Ovary (tissue), 9 donors: ENCODE measurements around the gene VPS13C. TPM values are rescaled to one million over a fixed set of nuclear protein-coding genes. Genes with fewer than 3 reads are reported as not detected.

Experiments
- DNase-seq, 5 donors: peaks; one replicate each; pipeline ENCODE4 v3.0.0-alpha.2; 2019 to 2020
- H3K27ac ChIP-seq, 2 donors: fragments of 200-600 bp; one replicate each; pipeline versions ENCODE4 v1.5.1 to v1.8.0; 2019 to 2022
- H3K27me3 ChIP-seq: fragments of 200-600 bp; one replicate; pipeline ENCODE4 v1.8.0; 2022
- H3K36me3 ChIP-seq: fragments of 200-600 bp; sonication (generic); one replicate; pipeline ENCODE4 v1.5.1; 2019
- H3K4me1 ChIP-seq: one replicate; pipeline ENCODE4 v1.8.1; 2013; ENCODE audit warnings: mild to moderate bottlenecking, moderate library complexity; ENCODE audit not compliant: insufficient read depth
- H3K4me3 ChIP-seq: fragments of 200-600 bp; sonication (generic); one replicate; pipeline ENCODE4 v1.5.1; 2017
- H3K9me3 ChIP-seq, 2 donors: fragments of 200-600 bp in 1 of 2; sonication (generic) in 1 of 2; one replicate each; pipeline versions ENCODE4 v1.5.1 to v1.8.1; 2013 to 2019; ENCODE audit warnings: mild to moderate bottlenecking in 1 of 2, moderate library complexity in 1 of 2
- EP300 ChIP-seq: sonication (generic); formaldehyde crosslinking; IDR thresholded peaks from one replicate; pipeline ENCODE4 v1.6.1; 2017; ENCODE audit warnings: antibody characterized with exemption
- POLR2A ChIP-seq: fragments of 450-650 bp; IDR thresholded peaks from one replicate; pipeline ENCODE4 v1.6.1; 2017; ENCODE audit warnings: antibody characterized with exemption, mild to moderate bottlenecking, moderate library complexity
- WGBS, 3 donors: extraction: QIAGEN DNeasy Blood & Tissue Kit in 1 of 3; methylation state at CpG; one replicate each; pipeline versions ENCODE4 v1.1.5 to v1.1.7; 2013 to 2017; 5-methylcytosine and 5-hydroxymethylcytosine counted together
- intact Hi-C, 4 donors: fragments of 100-400 bp; cut with DNase I; formaldehyde crosslinking; loops; one replicate each; pipeline versions ENCODE4 v1.11.0 to v1.15.1; 2022 to 2023
- polyA plus RNA-seq, 2 donors: library from polyadenylated mRNA; stranded (reverse); fragments of 200-250 nt in 1 of 2; fragments of 350-450 nt in 1 of 2; fragmentation: Illumina TruSeq in 1 of 2; extraction: RNeasy Lipid Tissue Mini Kit (QIAGEN cat#74804) in 1 of 2; gene quantifications; one replicate each; pipeline ENCODE4 v1.2.3, GENCODE V29; 2013 to 2014
- total RNA-seq, 7 donors: library from RNA; depleted of rRNA in 2 of 7; stranded (reverse); fragments of >200 nt in 2 of 7; fragmentation: NEBNext Ultra II Directional in 3 of 7; extraction: Animal tissue kit (Norgen Biotek cat#: 25700) in 3 of 7; gene quantifications; one replicate each; pipeline versions ENCODE4 v1.1.0 to v1.2.4, GENCODE V29; 2016 to 2023
- TF ChIP-seq, protein P1 (sequence below), 3 donors: fragments of 450-650 bp in 2 of 3; fragments of 200-600 bp in 1 of 3; IDR thresholded peaks; one replicate each; pipeline versions ENCODE4 v1.5.1 to v1.8.0; 2016 to 2022; ENCODE audit warnings: antibody characterized with exemption in 3 of 3, mild to moderate bottlenecking in 1 of 3
- donor health status: DM: no; HTN: no; CAD: no; lungs with moderate emphysema.
- donor health status: DM: no; HTN: no; CAD: no.
- donor health status: Bipolar disorder and iron deficiency.
- donor health status: DM: yes; HTN: yes; CAD: no.
- donor health status: DM: no; HTN: no; CAD: no.
- donor health status: DM: yes; HTN: yes; CAD: no.

Gene VPS13C
- total and polyA plus RNA-seq, 9 donors: 19.4 to 78.1 (median 68.4) TPM

DNA sequence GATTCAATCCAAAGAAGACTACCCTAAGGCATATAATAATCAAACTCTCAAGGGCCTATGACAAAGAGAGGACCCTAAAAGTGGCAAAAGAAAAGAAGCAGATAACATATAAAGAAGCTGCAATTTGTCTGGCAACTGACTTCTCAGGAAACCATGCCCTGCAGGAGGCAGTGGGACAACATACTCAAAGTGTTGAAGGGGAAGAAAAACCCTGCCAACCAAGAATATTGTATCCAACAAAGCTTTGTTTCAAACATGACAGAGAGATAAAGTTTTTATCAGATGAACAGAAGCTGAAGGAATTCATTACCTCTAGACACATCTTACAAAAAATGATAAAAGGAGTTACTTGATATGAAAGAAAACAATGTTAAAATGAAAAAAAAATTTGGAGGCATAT lies 167.1 kb downstream of the VPS13C start:
- DNase-seq: no peak
- H3K27ac ChIP-seq: no peak overlapping the region
- intact Hi-C loops: no loop called here
- TF ChIP-seq, protein P1, sequence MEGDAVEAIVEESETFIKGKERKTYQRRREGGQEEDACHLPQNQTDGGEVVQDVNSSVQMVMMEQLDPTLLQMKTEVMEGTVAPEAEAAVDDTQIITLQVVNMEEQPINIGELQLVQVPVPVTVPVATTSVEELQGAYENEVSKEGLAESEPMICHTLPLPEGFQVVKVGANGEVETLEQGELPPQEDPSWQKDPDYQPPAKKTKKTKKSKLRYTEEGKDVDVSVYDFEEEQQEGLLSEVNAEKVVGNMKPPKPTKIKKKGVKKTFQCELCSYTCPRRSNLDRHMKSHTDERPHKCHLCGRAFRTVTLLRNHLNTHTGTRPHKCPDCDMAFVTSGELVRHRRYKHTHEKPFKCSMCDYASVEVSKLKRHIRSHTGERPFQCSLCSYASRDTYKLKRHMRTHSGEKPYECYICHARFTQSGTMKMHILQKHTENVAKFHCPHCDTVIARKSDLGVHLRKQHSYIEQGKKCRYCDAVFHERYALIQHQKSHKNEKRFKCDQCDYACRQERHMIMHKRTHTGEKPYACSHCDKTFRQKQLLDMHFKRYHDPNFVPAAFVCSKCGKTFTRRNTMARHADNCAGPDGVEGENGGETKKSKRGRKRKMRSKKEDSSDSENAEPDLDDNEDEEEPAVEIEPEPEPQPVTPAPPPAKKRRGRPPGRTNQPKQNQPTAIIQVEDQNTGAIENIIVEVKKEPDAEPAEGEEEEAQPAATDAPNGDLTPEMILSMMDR (IDR thresholded peaks at IDR 0.05): no peak
- H3K9me3 ChIP-seq: peaks cover 0 to 3% of the 10 kb centered on the region in 2 donors
- H3K36me3 ChIP-seq: no peaks in the 10 kb centered on the region
- H3K27me3 ChIP-seq: no peaks in the 10 kb centered on the region
- no peak overlapping the region for H3K4me3 ChIP-seq
- H3K4me1 ChIP-seq: no peaks in the 10 kb centered on the region

DNA sequence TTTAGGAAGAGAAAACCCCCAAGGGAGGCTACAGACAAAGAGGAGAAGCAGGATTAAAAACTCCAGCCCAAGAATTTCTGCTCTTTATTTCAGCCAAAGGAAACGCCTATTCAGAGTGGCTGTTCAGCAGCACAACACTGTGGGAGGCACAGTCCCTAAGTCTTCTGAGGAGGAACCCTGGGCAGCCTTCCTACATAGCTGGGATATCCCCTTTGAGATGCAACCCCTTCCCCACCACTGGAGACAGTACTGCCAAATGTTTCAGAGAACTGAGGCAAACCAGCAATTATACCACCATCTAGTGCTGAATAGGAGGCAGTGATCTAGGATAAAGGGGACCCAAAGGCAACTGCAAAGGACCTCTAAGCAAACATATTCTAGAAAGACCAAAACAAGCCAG lies 168.1 kb downstream of the VPS13C start:
- H3K4me3 ChIP-seq: no peak overlapping the region
- peaks cover 0 to 3% of the 10 kb centered on the region in 2 donors for H3K9me3 ChIP-seq
- H3K27me3 ChIP-seq: no peaks in the 10 kb centered on the region
- no peak for DNase-seq
- intact Hi-C loops: no loop called here
- TF ChIP-seq EP300 (no peak), POLR2A (no peak)
- TF ChIP-seq, protein P1 (IDR thresholded peaks at IDR 0.05): no peak
- WGBS, 3 donors: 89 to 93% (median 90%) methylated on average over 1 of the region's 1 CpG
- no peaks in the 10 kb centered on the region for H3K36me3 ChIP-seq
- no peak overlapping the region for H3K27ac ChIP-seq
- no peaks in the 10 kb centered on the region for H3K4me1 ChIP-seq

DNA sequence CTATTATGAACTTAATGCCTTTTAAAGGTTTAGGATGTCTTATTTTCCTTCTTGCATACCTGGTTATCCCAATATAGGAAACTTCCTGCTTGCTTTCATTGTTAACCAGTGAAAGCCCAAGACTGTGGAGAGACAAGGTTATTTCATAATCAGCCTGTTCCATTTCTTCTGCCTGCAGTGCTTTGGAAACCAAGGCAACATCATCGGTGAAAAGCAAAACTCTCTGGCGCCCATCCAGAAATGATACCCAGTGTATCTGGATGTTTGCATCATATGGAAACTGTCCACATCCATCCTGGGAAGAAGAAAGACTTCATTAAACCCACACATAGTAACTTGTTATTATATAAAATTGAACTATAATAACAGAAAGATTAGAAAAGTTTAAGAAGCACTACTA lies 170.1 kb downstream of the VPS13C start:
- 76 to 84% (median 82%) methylated on average over 2 of the region's 2 CpGs for WGBS, 3 donors
- Histone ChIP-seq H3K9me3 (peaks cover 0 to 3% of the 10 kb centered on the region in 2 donors), H3K36me3 (no peaks in the 10 kb centered on the region), H3K27ac (no peak overlapping the region), H3K4me1 (no peaks in the 10 kb centered on the region), H3K4me3 (no peak overlapping the region), H3K27me3 (no peaks in the 10 kb centered on the region)
- DNase-seq: no peak
- intact Hi-C loops: no loop called here
- TF ChIP-seq, protein P1 (IDR thresholded peaks at IDR 0.05): no peak
- TF ChIP-seq EP300 (no peak), POLR2A (no peak)

GRCh38 chr15:61889706-61890105 lies 170.5 kb downstream of the VPS13C start:
- Histone ChIP-seq H3K27me3 (no peaks in the 10 kb centered on the region), H3K4me1 (no peaks in the 10 kb centered on the region), H3K4me3 (no peak overlapping the region), H3K9me3 (peaks cover 0 to 3% of the 10 kb centered on the region in 2 donors), H3K36me3 (no peaks in the 10 kb centered on the region), H3K27ac (no peak overlapping the region)
- WGBS, 3 donors: 78 to 94% (median 93%) methylated on average over 3 of the region's 3 CpGs
- intact Hi-C loops: no loop called here
- TF ChIP-seq EP300 (no peak), POLR2A (no peak)
- TF ChIP-seq, protein P1 (IDR thresholded peaks at IDR 0.05): no peak
- no peak for DNase-seq
